GM18499 (cell line): ENCODE data around the gene C3orf22.

ENCODE experiments used
- ATAC-seq: cut with Tn5 transposase; IDR thresholded peaks from one replicate; pipeline ENCODE4 v1.9.1; 2021; ENCODE audit warnings: moderate number of reproducible peaks; ENCODE audit not compliant: insufficient read depth, unreplicated experiment

C3orf22 gene

GRCh38 chr3:126528800-126529541 is 29.8 kb downstream of the C3orf22 start:
- ATAC-seq, result no peak

GRCh38 chr3:126528419-126528799 is 30.3 kb downstream of the C3orf22 start:
- ATAC-seq, result no peak

- ATAC-seq, result no peak
Measured at GRCh38 chr3:126527455-126528211, 31.1 kb downstream of the C3orf22 start.

GRCh38 chr3:126527006-126527405 is 31.7 kb downstream of the C3orf22 start:
- no peak for ATAC-seq

GRCh38 chr3:126526668-126527005 is 32.1 kb downstream of the C3orf22 start:
- ATAC-seq, result no peak

GRCh38 chr3:126525853-126526667 is 32.7 kb downstream of the C3orf22 start:
- no peak for ATAC-seq

GRCh38 chr3:126525091-126525852 is 33.5 kb downstream of the C3orf22 start:
- ATAC-seq, result no peak

- no peak for ATAC-seq
Measured at GRCh38 chr3:126524429-126524988, 34.2 kb downstream of the C3orf22 start.

- ATAC-seq, result no peak
Measured at GRCh38 chr3:126523745-126524428, 34.8 kb downstream of the C3orf22 start, which contains the start of gene CHST13. Gene CHST13, plus strand, starts transcription at chr3:126524155. Its CDS starts 178 bp downstream, at chr3:126524333.

- no peak for ATAC-seq
Measured at GRCh38 chr3:126522363-126522788, 36.4 kb downstream of the C3orf22 start.

- ATAC-seq, result no peak
Measured at GRCh38 chr3:126521122-126521891, 37.4 kb downstream of the C3orf22 start.

- no peak for ATAC-seq
Measured at GRCh38 chr3:126519506-126520455, 39.0 kb downstream of the C3orf22 start.

GRCh38 chr3:126518779-126519177 is 40.0 kb downstream of the C3orf22 start:
- ATAC-seq, result no peak

GRCh38 chr3:126517986-126518778 is 40.5 kb downstream of the C3orf22 start:
- no peak for ATAC-seq

GRCh38 chr3:126517291-126517951 is 41.3 kb downstream of the C3orf22 start, which contains the start of gene UROC1:
Gene UROC1, minus strand, starts transcription at chr3:126517773. Its CDS starts 54 bp downstream, at chr3:126517719.
- ATAC-seq, result no peak

- ATAC-seq, result no peak
Measured at GRCh38 chr3:126516936-126517290, 41.8 kb downstream of the C3orf22 start.
